SU-DHL-6 (cell line): ENCODE results near the gene ARAP3.

ENCODE experiments used
- CTCF ChIP-seq: fragments of 200-600 bp; sonication (generic); IDR thresholded peaks from one replicate; pipeline ENCODE4 v1.5.1; 2017; ENCODE audit warnings: antibody characterized with exemption, mild to moderate bottlenecking, low read length, moderate library complexity; ENCODE audit not compliant: insufficient read depth, poor library complexity, severe bottlenecking
- EZH2phosphoT487 ChIP-seq: fragments of 200-600 bp; sonication (generic), shearing (Covaris generic); conservative IDR thresholded peaks from 2 replicates; pipeline ENCODE4 v1.6.1; 2018; ENCODE audit warnings: mild to moderate bottlenecking, antibody characterized with exemption, low read length, moderate library complexity, mixed read lengths

GRCh38 chr5:141686648-141687416 lies 4.8 kb upstream of the ARAP3 start:
- no peak for TF ChIP-seq CTCF
- no peak for TF ChIP-seq EZH2phosphoT487
